ENCODE measurements around the gene LRPAP1. TPM values are rescaled to one million over a fixed set of nuclear protein-coding genes. Genes with fewer than 3 reads are reported as not detected.

The LRPAP1 gene
- total and polyA plus RNA-seq, 2 donors (not counting 3 experiments of a cell fraction or from before 2014, with no cell fraction given) = 90.1 to 170 TPM

DNA sequence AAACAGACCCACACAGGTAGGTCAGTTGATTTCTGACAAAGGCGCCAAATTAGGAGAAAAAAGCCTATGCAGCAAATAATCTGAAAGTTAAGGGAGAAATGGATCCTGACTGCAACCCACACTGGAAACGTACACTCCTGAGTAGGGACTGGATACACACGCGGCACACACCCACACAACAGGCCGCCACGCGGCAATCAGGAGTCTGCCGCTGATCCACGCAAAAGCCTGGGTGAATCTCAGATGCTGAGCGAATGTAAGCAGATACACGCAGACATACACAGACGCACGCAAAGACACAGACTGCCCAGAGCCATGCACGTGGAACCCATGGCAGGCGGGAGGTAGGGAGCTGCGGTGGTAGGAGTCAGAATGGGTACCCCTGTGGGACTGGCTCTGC lies 21.7 kb downstream of the LRPAP1 start:
- no peak for FAIRE-seq
- Histone ChIP-seq H2AFZ (ENCODE audit: low read depth, low read length) (no peak overlapping the region), H3K27ac (ENCODE audit: insufficient read depth, low read depth, low read length) (no peak overlapping the region), H3K9me3 (replicated peaks; ENCODE audit: control insufficient read depth, insufficient read depth, low read length) (no peaks in the 10 kb centered on the region), H3K36me3 (ENCODE audit: control insufficient read depth in 2 of 2, extremely low read depth in 1 of 2, insufficient read depth in 2 of 2, low read length in 2 of 2) (peaks cover 7 to 32% of the 10 kb centered on the region in 2 experiments), H3K9ac (replicated peaks; ENCODE audit: extremely low read depth, insufficient read depth, low read length) (no peak overlapping the region), H3K4me2 (ENCODE audit: insufficient read depth, low read length) (no peak overlapping the region), H3K4me3 (replicated peaks in 1 of 3; ENCODE audit: insufficient read depth in 1 of 3, low read depth in 1 of 3, low read length in 3 of 3) (no peak overlapping the region), H3K4me1 (ENCODE audit: control insufficient read depth, extremely low read depth, insufficient read depth, low read length) (no peaks in the 10 kb centered on the region), H4K20me1 (replicated peaks; ENCODE audit: control insufficient read depth, extremely low read depth, insufficient read depth, low read length) (no peaks in the 10 kb centered on the region), H3K9me1 (replicated peaks; ENCODE audit: control insufficient read depth, extremely low read depth, insufficient read depth, low read length) (no peaks in the 10 kb centered on the region), H3K79me2 (ENCODE audit: control insufficient read depth, insufficient read depth, low read length) (peaks cover 1% of the 10 kb centered on the region), H3K27me3 (ENCODE audit: control insufficient read depth in 2 of 2, insufficient read depth in 2 of 2, low read length in 2 of 2) (no peaks in the 10 kb centered on the region)
- dilution Hi-C loops (cut with MboI; ENCODE audit: extremely low pct_ligation_motif_present, low sequenced_read_pairs) (no loop called here), intact Hi-C loops (cut with micrococcal nuclease) (no loop called here)
- CTCF ChIA-PET = no interaction called here
- BruUV-seq (replicated peaks) = no TSS peak
- no peak for DNase-seq (ENCODE audit: low read depth, low spot score)
- POLR2A ChIA-PET = no interaction called here
- TF ChIP-seq MYC (IDR thresholded peaks at IDR 0.05; ENCODE audit: low read depth, low read length) = no peak
- TF ChIP-seq, protein P1, sequence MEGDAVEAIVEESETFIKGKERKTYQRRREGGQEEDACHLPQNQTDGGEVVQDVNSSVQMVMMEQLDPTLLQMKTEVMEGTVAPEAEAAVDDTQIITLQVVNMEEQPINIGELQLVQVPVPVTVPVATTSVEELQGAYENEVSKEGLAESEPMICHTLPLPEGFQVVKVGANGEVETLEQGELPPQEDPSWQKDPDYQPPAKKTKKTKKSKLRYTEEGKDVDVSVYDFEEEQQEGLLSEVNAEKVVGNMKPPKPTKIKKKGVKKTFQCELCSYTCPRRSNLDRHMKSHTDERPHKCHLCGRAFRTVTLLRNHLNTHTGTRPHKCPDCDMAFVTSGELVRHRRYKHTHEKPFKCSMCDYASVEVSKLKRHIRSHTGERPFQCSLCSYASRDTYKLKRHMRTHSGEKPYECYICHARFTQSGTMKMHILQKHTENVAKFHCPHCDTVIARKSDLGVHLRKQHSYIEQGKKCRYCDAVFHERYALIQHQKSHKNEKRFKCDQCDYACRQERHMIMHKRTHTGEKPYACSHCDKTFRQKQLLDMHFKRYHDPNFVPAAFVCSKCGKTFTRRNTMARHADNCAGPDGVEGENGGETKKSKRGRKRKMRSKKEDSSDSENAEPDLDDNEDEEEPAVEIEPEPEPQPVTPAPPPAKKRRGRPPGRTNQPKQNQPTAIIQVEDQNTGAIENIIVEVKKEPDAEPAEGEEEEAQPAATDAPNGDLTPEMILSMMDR (IDR thresholded peaks at IDR 0.05; ENCODE audit: extremely low read depth in 1 of 2, insufficient read depth in 1 of 2, low read depth in 1 of 2, low read length in 2 of 2) = no peak
- TF ChIP-seq POLR2A (IDR thresholded peaks at IDR 0.05; ENCODE audit: low read depth, low read length) = no peak
- no peak for TF ChIP-seq GATA2 (IDR thresholded peaks at IDR 0.05; ENCODE audit: insufficient read depth, insufficient read length, low read depth, low read length)
- TF ChIP-seq POLR2AphosphoS5 (IDR thresholded peaks at IDR 0.05; ENCODE audit: insufficient read depth, low read depth, low read length) = no peak
- TF ChIP-seq, protein P2, sequence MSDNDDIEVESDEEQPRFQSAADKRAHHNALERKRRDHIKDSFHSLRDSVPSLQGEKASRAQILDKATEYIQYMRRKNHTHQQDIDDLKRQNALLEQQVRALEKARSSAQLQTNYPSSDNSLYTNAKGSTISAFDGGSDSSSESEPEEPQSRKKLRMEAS (IDR thresholded peaks at IDR 0.05; ENCODE audit: insufficient read depth, insufficient read length) = no peak
- TF ChIP-seq EZH2 (IDR thresholded peaks at IDR 0.05; ENCODE audit: borderline replicate concordance, low read depth, low read length, severe bottlenecking) = no peak
- TF ChIP-seq FOS (IDR thresholded peaks at IDR 0.05; ENCODE audit: borderline replicate concordance, insufficient read depth, low read length) = no peak
